GM12874 (cell line): ENCODE data around the gene MAD1L1.

Experiments
- TF ChIP-seq, protein P1 (sequence below): IDR thresholded peaks from 2 replicates; pipeline ENCODE4 v1.5.1; 2011; ENCODE audit warnings: low read depth, mild to moderate bottlenecking, control low read depth, low read length, moderate library complexity; ENCODE audit not compliant: insufficient read depth

MAD1L1 gene

DNA sequence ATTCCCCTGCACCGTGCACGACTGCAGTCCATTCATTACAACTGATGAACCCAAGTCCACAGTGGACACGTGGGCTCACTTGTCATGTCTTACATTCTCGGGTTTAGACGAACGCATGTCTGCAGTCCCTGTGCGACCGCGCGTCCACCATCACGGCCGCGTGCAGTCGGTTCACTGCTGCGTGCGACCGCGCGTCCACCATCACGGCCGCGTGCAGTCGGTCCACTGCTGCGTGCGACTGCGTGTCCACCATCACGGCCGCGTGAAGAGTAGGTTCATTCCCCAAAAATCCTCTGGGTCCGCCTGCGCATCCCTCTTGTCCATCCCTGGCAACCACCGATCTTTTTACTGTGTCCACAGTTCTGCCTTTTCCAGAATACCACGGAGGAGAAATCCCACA lies 100.5 kb downstream of the MAD1L1 start:
- TF ChIP-seq, protein P1, sequence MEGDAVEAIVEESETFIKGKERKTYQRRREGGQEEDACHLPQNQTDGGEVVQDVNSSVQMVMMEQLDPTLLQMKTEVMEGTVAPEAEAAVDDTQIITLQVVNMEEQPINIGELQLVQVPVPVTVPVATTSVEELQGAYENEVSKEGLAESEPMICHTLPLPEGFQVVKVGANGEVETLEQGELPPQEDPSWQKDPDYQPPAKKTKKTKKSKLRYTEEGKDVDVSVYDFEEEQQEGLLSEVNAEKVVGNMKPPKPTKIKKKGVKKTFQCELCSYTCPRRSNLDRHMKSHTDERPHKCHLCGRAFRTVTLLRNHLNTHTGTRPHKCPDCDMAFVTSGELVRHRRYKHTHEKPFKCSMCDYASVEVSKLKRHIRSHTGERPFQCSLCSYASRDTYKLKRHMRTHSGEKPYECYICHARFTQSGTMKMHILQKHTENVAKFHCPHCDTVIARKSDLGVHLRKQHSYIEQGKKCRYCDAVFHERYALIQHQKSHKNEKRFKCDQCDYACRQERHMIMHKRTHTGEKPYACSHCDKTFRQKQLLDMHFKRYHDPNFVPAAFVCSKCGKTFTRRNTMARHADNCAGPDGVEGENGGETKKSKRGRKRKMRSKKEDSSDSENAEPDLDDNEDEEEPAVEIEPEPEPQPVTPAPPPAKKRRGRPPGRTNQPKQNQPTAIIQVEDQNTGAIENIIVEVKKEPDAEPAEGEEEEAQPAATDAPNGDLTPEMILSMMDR: no peak

DNA sequence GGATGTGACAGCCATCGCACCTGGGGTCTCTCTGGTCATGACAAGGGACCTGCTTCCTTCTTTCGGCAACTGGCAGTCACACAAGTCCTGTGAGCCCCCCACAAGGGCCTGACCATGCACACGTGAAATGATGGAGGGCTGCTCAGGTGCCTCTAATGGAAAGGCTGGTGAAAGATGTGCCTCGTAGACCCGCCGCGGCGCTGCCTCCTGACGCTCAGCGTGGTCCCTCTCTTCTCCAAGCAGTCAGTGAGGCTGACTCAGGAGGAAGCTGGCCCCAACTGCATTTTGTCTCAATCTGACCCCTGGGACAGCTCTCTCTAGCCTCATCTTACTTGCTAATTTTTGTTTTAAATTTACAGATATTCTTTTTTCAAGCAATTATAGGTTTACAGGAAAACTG lies 100.9 kb downstream of the MAD1L1 start:
- TF ChIP-seq, protein P1: no peak

DNA sequence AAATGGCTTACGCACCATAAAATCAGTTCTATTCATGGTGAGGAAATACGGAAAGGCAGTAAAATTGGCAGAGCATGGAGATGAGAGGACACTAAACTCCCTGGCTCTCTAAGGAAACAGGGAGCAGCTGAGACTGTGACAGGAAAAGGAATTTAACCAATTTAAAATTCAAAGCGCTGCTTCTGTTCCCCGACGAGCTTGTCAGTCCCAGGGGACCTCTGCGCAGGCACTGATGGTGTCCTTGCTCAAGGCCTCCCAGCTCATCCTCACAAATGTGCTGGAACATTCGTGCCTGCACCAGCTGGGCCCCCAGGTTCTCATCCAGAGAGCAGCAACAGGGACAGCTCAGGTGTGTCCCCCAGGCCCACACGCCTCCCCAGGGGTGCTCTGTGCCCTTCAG lies 101.4 kb downstream of the MAD1L1 start:
- TF ChIP-seq, protein P1: no peak

DNA sequence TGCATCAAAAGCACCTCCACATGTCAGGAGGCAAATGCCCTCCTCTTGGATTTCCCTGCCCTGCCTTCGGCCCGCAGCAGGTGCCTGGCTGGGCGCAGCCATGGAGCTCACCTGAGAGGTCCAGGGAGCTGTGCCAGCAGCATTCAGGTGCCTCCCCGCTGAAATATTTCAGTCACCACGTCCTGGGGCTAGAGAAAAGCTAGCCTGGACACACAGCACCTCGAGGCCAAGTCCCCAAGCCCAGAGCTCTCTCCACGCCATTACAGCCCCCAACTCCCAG lies 102.7 kb downstream of the MAD1L1 start:
- TF ChIP-seq, protein P1: no peak

DNA sequence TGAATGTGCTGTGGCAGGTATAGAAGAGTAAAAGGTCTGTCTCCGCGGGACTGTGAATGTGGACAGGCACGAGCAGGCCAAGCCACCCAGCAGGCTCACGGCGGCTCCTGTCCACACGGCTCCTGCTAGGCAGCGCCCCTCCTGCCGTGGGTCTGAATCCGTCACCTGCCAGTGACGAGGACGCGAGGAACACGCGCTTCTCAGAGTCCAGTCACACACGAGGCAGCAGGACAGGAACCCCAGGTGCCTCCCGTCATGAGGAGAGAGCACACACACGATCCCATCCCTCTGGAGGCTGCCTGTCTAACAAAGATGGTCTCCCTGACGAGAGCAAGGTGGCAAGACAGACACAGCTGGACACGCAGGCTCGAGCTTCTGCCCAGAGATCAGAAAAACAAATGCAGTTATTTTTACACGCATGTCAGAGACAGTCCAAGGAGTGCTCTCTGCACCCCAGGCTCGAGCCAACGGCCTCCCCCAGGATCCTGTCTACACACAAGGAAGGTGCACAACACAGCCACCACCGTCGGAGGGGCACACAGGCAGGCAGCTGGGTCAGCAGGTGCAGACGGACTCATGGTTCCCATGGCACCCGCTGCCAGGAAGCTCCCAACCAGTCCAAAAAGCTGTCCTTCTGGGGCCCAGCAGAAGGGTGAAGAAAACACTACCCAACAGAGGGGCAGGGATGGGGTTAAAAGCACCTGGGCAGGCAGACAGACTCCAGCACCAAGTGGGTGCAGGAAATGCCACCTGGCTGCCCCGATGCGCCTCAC lies 103.2 kb downstream of the MAD1L1 start:
- TF ChIP-seq, protein P1: no peak

DNA sequence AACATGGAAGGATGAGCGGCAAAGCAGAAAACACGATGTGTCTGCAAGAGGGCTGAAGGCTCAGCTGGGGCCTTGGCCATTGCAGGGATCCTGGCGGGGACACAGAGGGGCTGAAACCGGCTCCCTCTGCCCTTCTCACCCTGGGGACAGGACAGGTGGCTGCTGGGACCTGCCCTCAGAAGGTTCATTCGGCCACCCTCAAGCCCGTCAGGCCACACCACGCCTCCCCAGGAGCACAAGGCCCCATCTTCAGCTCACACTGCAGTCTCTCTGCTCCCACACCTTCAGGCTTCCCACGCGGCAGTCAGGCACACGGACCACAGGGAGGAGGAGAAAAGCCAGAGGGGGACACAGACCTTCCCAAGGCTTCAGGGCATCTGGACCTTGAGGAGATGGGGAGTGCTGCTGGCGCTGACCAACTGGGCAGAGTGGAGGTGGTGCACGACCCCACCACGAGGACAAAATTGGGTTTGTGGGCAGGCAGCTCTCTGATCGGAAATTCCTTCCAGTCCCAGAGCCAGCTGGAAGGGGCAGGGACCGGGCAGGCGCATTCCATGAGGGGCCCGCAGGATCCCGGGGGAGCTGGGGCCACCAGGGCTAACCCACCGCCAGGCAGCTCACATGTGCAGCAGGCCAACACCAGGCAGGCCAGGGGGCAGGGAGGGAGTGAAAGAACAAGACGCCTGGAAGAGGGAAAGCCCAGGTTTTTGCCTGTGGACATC lies 104.0 kb downstream of the MAD1L1 start:
- TF ChIP-seq, protein P1: no peak

DNA sequence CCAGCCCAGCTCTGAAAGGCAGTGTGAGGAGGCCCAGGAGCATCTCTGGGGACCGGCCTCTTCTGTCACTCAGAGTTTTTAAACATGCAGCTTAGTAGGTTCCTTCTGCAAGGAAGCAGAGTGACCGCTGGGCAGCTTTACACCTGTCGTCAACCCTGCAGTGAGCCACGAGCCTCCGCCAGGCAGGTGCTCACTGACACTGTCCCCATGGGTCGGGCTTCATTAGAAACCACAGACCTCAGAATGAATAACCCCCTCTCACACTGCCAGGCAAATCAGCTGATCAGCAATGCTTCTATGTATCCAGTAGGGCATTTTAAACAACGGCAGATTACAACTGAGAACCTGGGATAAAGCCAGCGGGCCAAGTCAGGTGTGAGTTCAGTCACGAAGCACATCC lies 106.1 kb downstream of the MAD1L1 start:
- TF ChIP-seq, protein P1: no peak
